GM23248 (cell line): ENCODE measurements around the gene METTL18. TPM values are rescaled to one million over a fixed set of nuclear protein-coding genes. Genes with fewer than 3 reads are reported as not detected.

Source experiments
- DNase-seq: peaks from one replicate; pipeline ENCODE4 v3.0.0-alpha.2; 2015
- H2AFZ ChIP-seq: fragments of 200-600 bp; sonication (generic); 2 replicates; pipeline ENCODE4 v1.6.1; 2016; ENCODE audit warnings: antibody characterized with exemption
- H3F3A ChIP-seq: fragments of 200-600 bp; sonication (generic); 2 replicates; pipeline ENCODE4 v1.6.1; 2016; ENCODE audit warnings: mild to moderate bottlenecking, antibody characterized with exemption, mixed run types; ENCODE audit not compliant: insufficient read depth
- H3K27ac ChIP-seq: fragments of 200-600 bp; sonication (generic); 2 replicates; pipeline ENCODE4 v1.5.1; 2016; ENCODE audit warnings: mild to moderate bottlenecking
- H3K27me3 ChIP-seq: fragments of 200-600 bp; sonication (generic); replicated peaks from 2 replicates; pipeline ENCODE4 v1.6.1; 2016; ENCODE audit warnings: mild to moderate bottlenecking; ENCODE audit not compliant: insufficient read depth
- H3K36me3 ChIP-seq: fragments of 200-600 bp; sonication (generic); 2 replicates; pipeline ENCODE4 v1.6.1; 2016; ENCODE audit warnings: low read depth, mild to moderate bottlenecking
- H3K4me1 ChIP-seq: fragments of 200-600 bp; sonication (generic); 2 replicates; pipeline ENCODE4 v1.6.1; 2016; ENCODE audit warnings: mild to moderate bottlenecking; ENCODE audit not compliant: insufficient read depth
- H3K4me2 ChIP-seq: fragments of 200-600 bp; sonication (generic); one replicate; pipeline ENCODE4 v1.6.1; 2016; ENCODE audit warnings: mild to moderate bottlenecking; ENCODE audit not compliant: unreplicated experiment
- H3K4me3 ChIP-seq: fragments of 200-600 bp; sonication (generic); 2 replicates; pipeline ENCODE4 v1.5.1; 2016; ENCODE audit warnings: mild to moderate bottlenecking
- H3K79me2 ChIP-seq: fragments of 200-600 bp; sonication (generic); 2 replicates; pipeline ENCODE4 v1.6.1; 2016; ENCODE audit warnings: mild to moderate bottlenecking; ENCODE audit not compliant: insufficient read depth
- H3K9ac ChIP-seq: fragments of 200-600 bp; sonication (generic); 2 replicates; pipeline ENCODE4 v1.6.1; 2016; ENCODE audit warnings: mild to moderate bottlenecking
- H3K9me2 ChIP-seq: fragments of 200-600 bp; sonication (generic); 2 replicates; pipeline ENCODE4 v1.6.1; 2016; ENCODE audit warnings: mixed run types, mild to moderate bottlenecking, moderate library complexity; ENCODE audit not compliant: insufficient read depth
- H3K9me3 ChIP-seq: fragments of 200-600 bp; sonication (generic); one replicate; pipeline ENCODE4 v1.6.1; 2017; ENCODE audit warnings: low read depth
- H4K20me1 ChIP-seq: fragments of 200-600 bp; sonication (generic); 2 replicates; pipeline ENCODE4 v1.6.0; 2016; ENCODE audit not compliant: insufficient read depth
- EZH2 ChIP-seq: fragments of 200-600 bp; sonication (generic); IDR thresholded peaks from 2 replicates; pipeline ENCODE4 v1.6.1; 2018; ENCODE audit warnings: antibody characterized with exemption, mild to moderate bottlenecking; ENCODE audit not compliant: insufficient read depth, poor library complexity, severe bottlenecking
- EZH2phosphoT487 ChIP-seq: fragments of 200-600 bp; sonication (generic); IDR thresholded peaks from 2 replicates; pipeline ENCODE4 v1.6.1; 2018; ENCODE audit warnings: antibody characterized with exemption, moderate library complexity, mild to moderate bottlenecking, low read depth; ENCODE audit not compliant: insufficient read depth
- WGBS, 2 experiments: methylation state at CpG; one replicate each; pipeline ENCODE4 v1.1.6; 2015 to 2017; ENCODE audit warnings: low lambda C conversion rate in 2 of 2, low coverage in 1 of 2; ENCODE audit errors: missing lambda C conversion rate in 2 of 2; 5-methylcytosine and 5-hydroxymethylcytosine counted together
- in situ Hi-C: fragments of 300-500 bp; cut with MboI; formaldehyde crosslinking; loops from 2 replicates; pipeline ENCODE4 v1.15.0; 2020
- polyA plus RNA-seq: library from polyadenylated mRNA; unstranded; fragments of >200 nt; fragmentation: Nextera tagmentation; extraction: Ambion mirVana; gene quantifications from 2 replicates; pipeline ENCODE4 v1.2.1, GENCODE V29; 2016
- total RNA-seq: library from RNA; depleted of rRNA; stranded (reverse); fragments of >200 nt; shearing (Covaris generic); gene quantifications from 2 replicates; pipeline ENCODE4 v1.2.3, GENCODE V29; 2014

Gene METTL18
- total and polyA plus RNA-seq, 2 experiments from 2014 or later = 6.9 to 7.8 TPM

DNA sequence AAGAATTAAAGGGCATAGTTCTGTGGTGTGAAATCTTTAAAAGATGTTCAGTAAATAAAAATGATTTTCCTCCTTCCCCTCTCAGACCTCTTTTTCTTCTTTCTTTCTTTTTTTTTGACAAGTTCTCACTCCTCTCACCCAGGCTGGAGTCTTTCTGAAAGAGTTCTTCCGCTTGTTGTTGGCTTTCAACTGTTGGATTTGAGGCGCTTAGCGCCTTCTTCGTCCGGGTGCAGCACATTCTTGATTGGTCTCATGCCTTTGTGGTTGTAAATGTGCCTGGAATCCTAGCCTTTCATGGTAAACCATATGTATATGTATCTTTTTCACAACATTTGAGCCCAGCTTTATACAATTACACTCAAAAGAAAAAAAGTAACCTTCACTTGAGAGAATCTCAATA lies 980 bp upstream of the METTL18 start:
- DNase-seq = peak; percentile 41
- TF ChIP-seq EZH2 (no peak), EZH2phosphoT487 (no peak)
- Histone ChIP-seq H2AFZ (peak overlapping the region; percentile 100), H3K27me3 (no peaks in the 10 kb centered on the region), H3K9me2 (no peaks in the 10 kb centered on the region), H3F3A (no peaks in the 10 kb centered on the region), H3K4me3 (peak overlapping the region; percentile 99), H3K36me3 (no peaks in the 10 kb centered on the region), H3K4me1 (peaks cover 12% of the 10 kb centered on the region), H3K9me3 (no peaks in the 10 kb centered on the region), H3K4me2 (peak overlapping the region; percentile 98), H3K27ac (peak overlapping the region; percentile 44; the same call in 1 of the 2 replicates), H4K20me1 (no peaks in the 10 kb centered on the region), H3K79me2 (peaks cover 44% of the 10 kb centered on the region), H3K9ac (peak overlapping the region; percentile 89)
- in situ Hi-C loops = no loop called here
- WGBS, 2 experiments = 2 to 4% methylated on average over 5 of the region's 5 CpGs

DNA sequence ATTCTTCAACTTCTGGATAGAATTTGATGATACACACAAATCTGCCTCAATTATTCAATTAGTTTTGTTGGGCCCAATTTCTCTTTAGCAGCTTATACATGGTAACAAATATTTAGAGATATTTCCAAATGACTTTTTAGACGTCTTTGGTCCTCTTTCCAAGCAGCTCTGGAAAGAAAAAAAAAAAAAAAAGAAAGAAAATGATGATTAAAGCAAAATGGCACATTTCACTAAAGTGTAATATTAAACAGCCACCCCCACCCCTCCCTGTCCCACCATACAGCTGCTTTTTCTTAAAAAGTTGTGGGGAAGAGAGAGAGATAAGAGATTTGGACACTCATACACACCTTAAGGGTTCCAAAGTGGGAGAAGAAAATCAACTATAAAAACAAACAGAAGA lies 977 bp downstream of the METTL18 start:
- no peaks in the 10 kb centered on the region for H3F3A ChIP-seq
- H3K27me3 ChIP-seq = no peaks in the 10 kb centered on the region
- in situ Hi-C loops = no loop called here
- H4K20me1 ChIP-seq = no peaks in the 10 kb centered on the region
- WGBS, 2 experiments = 0% methylated on average over 1 of the region's 1 CpG
- TF ChIP-seq EZH2 (no peak), EZH2phosphoT487 (no peak)
- peaks cover 12% of the 10 kb centered on the region for H3K4me1 ChIP-seq
- no peak overlapping the region for H3K27ac ChIP-seq
- no peaks in the 10 kb centered on the region for H3K9me2 ChIP-seq
- H3K9ac ChIP-seq = peak overlapping the region; percentile 89
- H2AFZ ChIP-seq = peak overlapping the region; percentile 100
- no peaks in the 10 kb centered on the region for H3K36me3 ChIP-seq
- H3K4me3 ChIP-seq = peak overlapping the region; percentile 99
- H3K79me2 ChIP-seq = peaks cover 44% of the 10 kb centered on the region
- peak overlapping the region; percentile 98 for H3K4me2 ChIP-seq
- no peak for DNase-seq
- no peaks in the 10 kb centered on the region for H3K9me3 ChIP-seq

DNA sequence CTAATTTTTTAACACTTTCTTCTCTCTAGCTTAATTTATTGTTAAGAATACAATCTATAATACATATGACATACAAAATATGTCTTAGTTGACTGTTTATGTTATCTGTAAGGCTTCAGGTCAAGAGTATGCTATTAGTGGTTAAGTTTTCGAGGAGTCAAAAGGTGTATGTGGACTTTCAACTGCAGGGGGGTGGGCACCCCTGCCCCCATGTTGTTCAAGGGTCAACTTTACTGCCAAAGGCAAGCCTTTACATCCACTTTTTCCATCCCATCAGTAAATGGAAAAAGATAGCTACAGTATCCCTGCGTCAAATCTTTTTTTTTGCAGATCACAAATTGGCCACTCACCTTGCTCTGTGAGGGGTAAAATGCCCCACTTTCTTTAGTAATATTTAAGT lies 6.3 kb downstream of the METTL18 start:
- TF ChIP-seq EZH2phosphoT487 (no peak), EZH2 (no peak)
- H3K9ac ChIP-seq = no peak overlapping the region
- no peaks in the 10 kb centered on the region for H3K36me3 ChIP-seq
- in situ Hi-C loops = no loop called here
- H3K4me1 ChIP-seq = no peaks in the 10 kb centered on the region
- no peaks in the 10 kb centered on the region for H3K9me3 ChIP-seq
- no peak overlapping the region for H2AFZ ChIP-seq
- peaks cover 12% of the 10 kb centered on the region for H3K27me3 ChIP-seq
- H3K4me2 ChIP-seq = no peak overlapping the region
- H3F3A ChIP-seq = no peaks in the 10 kb centered on the region
- DNase-seq = no peak
- WGBS, 2 experiments = 81% methylated on average over 2 of the region's 2 CpGs
- no peak overlapping the region for H3K4me3 ChIP-seq
- no peaks in the 10 kb centered on the region for H3K79me2 ChIP-seq
- no peak overlapping the region for H3K27ac ChIP-seq
- H3K9me2 ChIP-seq = no peaks in the 10 kb centered on the region
- H4K20me1 ChIP-seq = no peaks in the 10 kb centered on the region

DNA sequence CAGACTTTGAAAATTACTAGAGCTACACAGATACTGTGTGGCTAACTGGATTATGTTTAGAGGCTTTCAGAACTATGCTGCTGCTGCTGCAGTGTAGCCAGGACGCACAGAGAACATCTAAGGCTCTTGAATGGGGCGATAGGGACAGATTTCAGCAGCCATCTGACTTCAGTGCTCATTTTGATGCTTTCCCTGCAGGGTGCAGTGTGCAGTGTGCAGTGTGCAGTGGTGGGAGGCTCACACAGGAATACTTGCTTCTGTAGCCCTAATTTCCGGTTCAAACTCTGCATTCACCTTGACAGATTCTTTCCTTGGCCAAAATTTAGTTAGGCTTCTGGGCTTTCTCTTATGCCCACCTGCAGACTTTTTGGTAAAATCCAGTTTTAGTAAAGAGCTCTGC lies 7.7 kb downstream of the METTL18 start:
- Histone ChIP-seq H3F3A (no peaks in the 10 kb centered on the region), H3K9me2 (no peaks in the 10 kb centered on the region), H3K27ac (no peak overlapping the region), H3K27me3 (peaks cover 12% of the 10 kb centered on the region), H3K9me3 (no peaks in the 10 kb centered on the region), H2AFZ (no peak overlapping the region), H3K4me1 (no peaks in the 10 kb centered on the region), H4K20me1 (no peaks in the 10 kb centered on the region), H3K4me2 (no peak overlapping the region), H3K9ac (no peak overlapping the region), H3K79me2 (no peaks in the 10 kb centered on the region), H3K36me3 (no peaks in the 10 kb centered on the region), H3K4me3 (no peak overlapping the region)
- 47 to 54% methylated on average over 3 of the region's 3 CpGs for WGBS, 2 experiments
- TF ChIP-seq EZH2 (no peak), EZH2phosphoT487 (no peak)
- in situ Hi-C loops = no loop called here
- no peak for DNase-seq

DNA sequence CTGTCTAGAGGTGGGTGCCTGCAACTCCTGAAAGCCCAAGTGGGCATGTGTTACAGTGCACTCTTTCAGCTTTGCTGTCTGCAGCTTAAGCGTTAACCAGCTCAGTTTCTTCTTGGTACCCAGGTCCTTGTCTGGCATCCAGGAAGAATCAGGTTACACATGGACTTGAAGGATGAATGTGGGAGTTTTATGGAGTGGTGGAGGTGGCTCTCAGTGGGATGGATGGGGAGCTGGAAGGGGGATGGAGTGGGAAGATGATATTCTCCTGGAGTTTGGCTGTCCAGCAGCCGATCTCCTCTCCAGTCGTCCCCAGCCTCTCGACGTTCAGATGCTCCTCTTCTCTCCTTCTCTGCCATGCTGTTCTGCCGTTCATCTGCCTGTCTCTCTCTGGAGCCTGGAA lies 9.4 kb downstream of the METTL18 start:
- no peaks in the 10 kb centered on the region for H3K36me3 ChIP-seq
- TF ChIP-seq EZH2phosphoT487 (no peak), EZH2 (no peak)
- no peak for DNase-seq
- in situ Hi-C loops = no loop called here
- H3K9me3 ChIP-seq = no peaks in the 10 kb centered on the region
- H3K79me2 ChIP-seq = no peaks in the 10 kb centered on the region
- H3K4me2 ChIP-seq = no peak overlapping the region
- peaks cover 12% of the 10 kb centered on the region for H3K27me3 ChIP-seq
- no peak overlapping the region for H3K9ac ChIP-seq
- H4K20me1 ChIP-seq = no peaks in the 10 kb centered on the region
- peaks cover 7% of the 10 kb centered on the region; the same call in 1 of the 2 replicates for H3K4me1 ChIP-seq
- 66 to 67% methylated on average over 6 of the region's 6 CpGs for WGBS, 2 experiments
- H3K9me2 ChIP-seq = no peaks in the 10 kb centered on the region
- H3K27ac ChIP-seq = no peak overlapping the region
- H3F3A ChIP-seq = no peaks in the 10 kb centered on the region
- H2AFZ ChIP-seq = no peak overlapping the region
- H3K4me3 ChIP-seq = no peak overlapping the region
